Effector memory CD4-positive, alpha-beta T cell (primary cell): Measurements from ENCODE around the gene KIAA1217.
"Not testable (repeated sequence)": the region's sequence is repeated elsewhere in the genome, so short reads cannot be mapped to it uniquely, and the experiment has no call there.

Experiments used
- DNase-seq, 3 donors: peaks; one replicate each; pipeline ENCODE4 v3.0.0-alpha.2; 2020
- H3K27ac ChIP-seq: 2 replicates; pipeline ENCODE4 v1.7.0; 2013; ENCODE audit warnings: mild to moderate bottlenecking, low read length, moderate library complexity; ENCODE audit not compliant: insufficient read depth, poor library complexity, severe bottlenecking
- H3K27me3 ChIP-seq: replicated peaks from 2 replicates; pipeline ENCODE4 v1.7.0; 2013; ENCODE audit warnings: mild to moderate bottlenecking, low read length; ENCODE audit not compliant: insufficient read depth, control insufficient read depth, poor library complexity, severe bottlenecking
- H3K36me3 ChIP-seq: 2 replicates; pipeline ENCODE4 v1.7.0; 2013; ENCODE audit warnings: mild to moderate bottlenecking, low read length, moderate library complexity; ENCODE audit not compliant: control insufficient read depth, insufficient read depth
- H3K4me1 ChIP-seq: 2 replicates; pipeline ENCODE4 v1.7.0; 2013; ENCODE audit warnings: low read length, mild to moderate bottlenecking; ENCODE audit not compliant: control insufficient read depth, insufficient read depth, poor library complexity, severe bottlenecking
- H3K4me3 ChIP-seq: 2 replicates; pipeline ENCODE4 v1.7.0; 2013; ENCODE audit warnings: low read length, low read depth, mild to moderate bottlenecking; ENCODE audit not compliant: insufficient read depth, poor library complexity, severe bottlenecking
- H3K9me3 ChIP-seq: 2 replicates; pipeline ENCODE4 v1.7.0; 2013; ENCODE audit warnings: mild to moderate bottlenecking, low read length, moderate library complexity; ENCODE audit not compliant: control insufficient read depth

KIAA1217 gene

GRCh38 chr10:24324651-24325050 is 115.7 kb downstream of the KIAA1217 start:
- Histone ChIP-seq H3K36me3 (no peaks in the 10 kb centered on the region), H3K4me1 (no peaks in the 10 kb centered on the region), H3K27ac (no peak overlapping the region), H3K9me3 (peaks cover 5% of the 10 kb centered on the region), H3K27me3 (no peaks in the 10 kb centered on the region), H3K4me3 (no peak overlapping the region)
- DNase-seq: no peak

GRCh38 chr10:24331457-24331856 is 122.5 kb downstream of the KIAA1217 start:
- Histone ChIP-seq H3K27ac (no peak overlapping the region), H3K9me3 (peaks cover 5% of the 10 kb centered on the region), H3K36me3 (no peaks in the 10 kb centered on the region), H3K4me1 (no peaks in the 10 kb centered on the region), H3K4me3 (no peak overlapping the region), H3K27me3 (no peaks in the 10 kb centered on the region)
- DNase-seq: no peak

- Histone ChIP-seq H3K27me3 (no peaks in the 10 kb centered on the region), H3K27ac (no peak overlapping the region), H3K4me3 (no peak overlapping the region), H3K36me3 (no peaks in the 10 kb centered on the region), H3K4me1 (no peaks in the 10 kb centered on the region), H3K9me3 (no peaks in the 10 kb centered on the region)
- no peak for DNase-seq
These were observed 124.8 kb downstream of the KIAA1217 start for GRCh38 chr10:24333736-24334135.

GRCh38 chr10:24334279-24334939 is 125.5 kb downstream of the KIAA1217 start:
- no peaks in the 10 kb centered on the region for H3K4me1 ChIP-seq
- no peaks in the 10 kb centered on the region for H3K27me3 ChIP-seq

GRCh38 chr10:24337723-24338122 is 128.8 kb downstream of the KIAA1217 start:
- H3K27ac ChIP-seq, H3K4me1 ChIP-seq, DNase-seq, H3K36me3 ChIP-seq, H3K27me3 ChIP-seq, H3K4me3 ChIP-seq, H3K9me3 ChIP-seq: not testable (repeated sequence)

More at GRCh38 chr10:24334279-24334939, 125.5 kb downstream of the KIAA1217 start:
- Histone ChIP-seq H3K9me3 (no peaks in the 10 kb centered on the region), H3K36me3 (no peaks in the 10 kb centered on the region), H3K4me3 (no peak overlapping the region), H3K27ac (no peak overlapping the region)
- DNase-seq: no peak

GRCh38 chr10:24339387-24339786 is 130.4 kb downstream of the KIAA1217 start:
- Histone ChIP-seq H3K4me1 (no peaks in the 10 kb centered on the region), H3K36me3 (no peaks in the 10 kb centered on the region)

GRCh38 chr10:24340446-24340845 is 131.5 kb downstream of the KIAA1217 start:
- no peak overlapping the region for H3K4me3 ChIP-seq
- H3K9me3 ChIP-seq: no peaks in the 10 kb centered on the region

More at GRCh38 chr10:24339387-24339786, 130.4 kb downstream of the KIAA1217 start:
- Histone ChIP-seq H3K27me3 (no peaks in the 10 kb centered on the region), H3K4me3 (no peak overlapping the region), H3K27ac (no peak overlapping the region), H3K9me3 (no peaks in the 10 kb centered on the region)
- DNase-seq: no peak

GRCh38 chr10:24340883-24341282 is 131.9 kb downstream of the KIAA1217 start:
- no peaks in the 10 kb centered on the region for H3K36me3 ChIP-seq
- DNase-seq: no peak
- H3K27me3 ChIP-seq: no peaks in the 10 kb centered on the region
- no peaks in the 10 kb centered on the region for H3K4me1 ChIP-seq
- no peak overlapping the region for H3K4me3 ChIP-seq
- H3K27ac ChIP-seq: no peak overlapping the region
- H3K9me3 ChIP-seq: no peaks in the 10 kb centered on the region

More at GRCh38 chr10:24340446-24340845, 131.5 kb downstream of the KIAA1217 start:
- DNase-seq: no peak
- Histone ChIP-seq H3K27me3 (no peaks in the 10 kb centered on the region), H3K4me1 (no peaks in the 10 kb centered on the region), H3K27ac (no peak overlapping the region), H3K36me3 (no peaks in the 10 kb centered on the region)

GRCh38 chr10:24341371-24341770 is 132.4 kb downstream of the KIAA1217 start:
- Histone ChIP-seq H3K27ac (no peak overlapping the region), H3K27me3 (no peaks in the 10 kb centered on the region), H3K4me3 (no peak overlapping the region), H3K4me1 (no peaks in the 10 kb centered on the region), H3K36me3 (no peaks in the 10 kb centered on the region), H3K9me3 (no peaks in the 10 kb centered on the region)
- DNase-seq: no peak

- H3K27me3 ChIP-seq: no peaks in the 10 kb centered on the region
- no peak for DNase-seq
- H3K9me3 ChIP-seq: no peaks in the 10 kb centered on the region
- no peaks in the 10 kb centered on the region for H3K36me3 ChIP-seq
- H3K27ac ChIP-seq: no peak overlapping the region
- no peak overlapping the region for H3K4me3 ChIP-seq
- H3K4me1 ChIP-seq: no peaks in the 10 kb centered on the region
These were observed 133.0 kb downstream of the KIAA1217 start for GRCh38 chr10:24341897-24342296.
